Brain microvascular endothelial cell (primary cell): Measurements from ENCODE around the gene ERBB4.

Experiments
- DNase-seq: peaks from one replicate; pipeline ENCODE4 v3.0.0-alpha.2; 2020
- H3K27ac ChIP-seq: fragments of 250-450 bp; sonication (Bioruptor Pico); 2 replicates; pipeline ENCODE4 v1.5.1; 2020; ENCODE audit warnings: mild to moderate bottlenecking, moderate library complexity
- H3K27me3 ChIP-seq: fragments of 250-450 bp; sonication (Bioruptor Pico); replicated peaks from 2 replicates; pipeline ENCODE4 v1.5.1; 2020; ENCODE audit warnings: mild to moderate bottlenecking
- H3K36me3 ChIP-seq: fragments of 250-450 bp; sonication (Bioruptor Pico); replicated peaks from 2 replicates; pipeline ENCODE4 v1.5.1; 2020; ENCODE audit warnings: mild to moderate bottlenecking
- H3K4me3 ChIP-seq: 2 replicates; pipeline ENCODE4 v1.5.1; 2011; ENCODE audit warnings: low read depth, mild to moderate bottlenecking, control low read depth, low read length, moderate library complexity
- in situ Hi-C: cut with HindIII; loops from 2 replicates; pipeline ENCODE4 v1.10.0; 2017; ENCODE audit warnings: low sequenced_read_pairs, low pct_ligation_motif_present
- TF ChIP-seq, protein P1 (sequence below): IDR thresholded peaks from 2 replicates; pipeline ENCODE4 v1.5.1; 2011; ENCODE audit warnings: low read depth, mild to moderate bottlenecking, moderate library complexity, low read length, control low read depth, inconsistent platforms; ENCODE audit errors: missing control alignments

Gene ERBB4

DNA sequence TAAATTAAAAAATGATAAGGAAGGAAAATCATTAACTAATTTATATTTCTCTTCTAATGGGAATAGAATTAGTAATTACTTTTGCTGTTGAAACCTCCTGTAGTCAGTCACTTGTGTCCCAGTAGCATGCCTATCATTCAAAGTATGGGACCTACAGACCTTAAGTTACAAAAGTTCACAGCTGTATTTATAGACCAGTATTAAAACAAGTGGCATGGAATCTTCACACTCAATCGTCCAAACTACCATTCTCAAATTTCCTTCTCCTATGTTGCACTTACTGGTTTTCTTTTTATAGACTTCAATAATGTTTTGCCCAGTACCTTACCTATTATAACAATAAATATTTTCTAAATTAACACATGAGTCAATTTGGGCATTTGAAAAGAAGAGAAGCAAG lies 639.9 kb downstream of the ERBB4 start:
- Histone ChIP-seq H3K36me3 (no peaks in the 10 kb centered on the region), H3K27ac (no peak overlapping the region), H3K27me3 (no peaks in the 10 kb centered on the region), H3K4me3 (no peak overlapping the region)
- TF ChIP-seq, protein P1, sequence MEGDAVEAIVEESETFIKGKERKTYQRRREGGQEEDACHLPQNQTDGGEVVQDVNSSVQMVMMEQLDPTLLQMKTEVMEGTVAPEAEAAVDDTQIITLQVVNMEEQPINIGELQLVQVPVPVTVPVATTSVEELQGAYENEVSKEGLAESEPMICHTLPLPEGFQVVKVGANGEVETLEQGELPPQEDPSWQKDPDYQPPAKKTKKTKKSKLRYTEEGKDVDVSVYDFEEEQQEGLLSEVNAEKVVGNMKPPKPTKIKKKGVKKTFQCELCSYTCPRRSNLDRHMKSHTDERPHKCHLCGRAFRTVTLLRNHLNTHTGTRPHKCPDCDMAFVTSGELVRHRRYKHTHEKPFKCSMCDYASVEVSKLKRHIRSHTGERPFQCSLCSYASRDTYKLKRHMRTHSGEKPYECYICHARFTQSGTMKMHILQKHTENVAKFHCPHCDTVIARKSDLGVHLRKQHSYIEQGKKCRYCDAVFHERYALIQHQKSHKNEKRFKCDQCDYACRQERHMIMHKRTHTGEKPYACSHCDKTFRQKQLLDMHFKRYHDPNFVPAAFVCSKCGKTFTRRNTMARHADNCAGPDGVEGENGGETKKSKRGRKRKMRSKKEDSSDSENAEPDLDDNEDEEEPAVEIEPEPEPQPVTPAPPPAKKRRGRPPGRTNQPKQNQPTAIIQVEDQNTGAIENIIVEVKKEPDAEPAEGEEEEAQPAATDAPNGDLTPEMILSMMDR, result no peak
- DNase-seq, result no peak
- in situ Hi-C loops, result no loop called here

DNA sequence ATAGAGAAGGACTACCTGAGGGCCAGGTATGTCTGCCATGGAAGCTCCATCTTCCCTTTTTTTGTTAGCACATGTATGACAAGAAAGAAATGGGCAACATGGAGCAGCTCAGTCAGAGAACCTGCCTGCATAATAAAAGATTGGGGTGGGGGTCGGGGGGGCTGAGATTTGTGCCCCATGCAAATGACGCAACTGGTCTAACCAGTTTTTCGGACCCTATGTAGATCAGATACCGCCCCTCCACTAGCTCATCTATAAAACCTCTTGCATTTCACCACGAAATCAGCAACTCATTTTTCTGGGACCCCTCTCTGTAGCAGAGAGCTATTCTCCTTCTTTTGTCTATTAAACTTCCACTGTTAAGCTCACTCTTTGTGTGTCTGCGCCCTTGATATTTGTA lies 657.2 kb downstream of the ERBB4 start:
- in situ Hi-C loops, result no loop called here
- H3K27ac ChIP-seq, result no peak overlapping the region

DNA sequence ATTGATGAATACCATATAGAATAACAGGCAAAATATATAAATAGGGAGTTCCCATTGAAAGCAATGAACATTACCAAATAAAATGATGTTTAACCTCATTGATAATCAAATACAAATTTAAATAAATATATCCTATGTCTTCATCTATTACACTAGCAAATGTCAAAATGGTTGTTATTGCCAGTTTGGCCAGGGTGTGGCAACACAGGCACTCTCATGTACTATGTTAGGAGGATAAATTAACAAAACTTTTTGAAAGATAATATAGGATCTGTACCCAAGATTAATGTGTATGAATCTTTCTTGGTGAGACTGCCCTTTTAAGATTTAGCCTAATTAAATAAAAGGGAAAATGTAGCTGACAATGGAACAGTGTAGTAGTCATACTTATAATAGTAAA lies 659.3 kb downstream of the ERBB4 start:
- Histone ChIP-seq H3K27me3 (no peaks in the 10 kb centered on the region), H3K4me3 (no peak overlapping the region), H3K27ac (no peak overlapping the region), H3K36me3 (no peaks in the 10 kb centered on the region)
- TF ChIP-seq, protein P1, result peak; percentile 61
- DNase-seq, result peak; percentile 33
- in situ Hi-C loops, result no loop called here

More for the DNA sequence above, 657.2 kb downstream of the ERBB4 start:
- Histone ChIP-seq H3K27me3 (no peaks in the 10 kb centered on the region), H3K4me3 (no peak overlapping the region), H3K36me3 (no peaks in the 10 kb centered on the region)
- no peak for DNase-seq
- TF ChIP-seq, protein P1, result no peak

DNA sequence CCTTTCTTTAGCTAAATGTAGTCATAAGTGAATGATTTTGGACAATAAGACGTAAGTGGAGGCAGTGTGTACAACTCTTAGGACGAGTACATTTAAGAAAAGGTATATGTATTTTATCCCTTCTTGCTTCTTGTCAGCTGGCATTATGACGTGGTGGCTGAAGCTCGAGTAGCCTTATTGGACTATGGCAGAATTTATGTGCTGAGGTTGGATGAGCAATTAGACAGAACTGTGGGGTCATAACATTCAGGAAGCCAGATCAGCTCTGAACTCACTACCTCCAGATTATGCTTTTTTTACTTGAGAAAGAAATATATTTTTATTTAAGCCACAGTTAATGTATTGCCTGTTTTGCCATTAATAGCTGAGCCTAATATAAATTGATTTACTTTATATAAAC lies 661.5 kb downstream of the ERBB4 start:
- DNase-seq, result peak; percentile 67
- TF ChIP-seq, protein P1, result no peak
- Histone ChIP-seq H3K36me3 (no peaks in the 10 kb centered on the region), H3K4me3 (no peak overlapping the region), H3K27ac (no peak overlapping the region), H3K27me3 (no peaks in the 10 kb centered on the region)
- in situ Hi-C loops, result no loop called here

DNA sequence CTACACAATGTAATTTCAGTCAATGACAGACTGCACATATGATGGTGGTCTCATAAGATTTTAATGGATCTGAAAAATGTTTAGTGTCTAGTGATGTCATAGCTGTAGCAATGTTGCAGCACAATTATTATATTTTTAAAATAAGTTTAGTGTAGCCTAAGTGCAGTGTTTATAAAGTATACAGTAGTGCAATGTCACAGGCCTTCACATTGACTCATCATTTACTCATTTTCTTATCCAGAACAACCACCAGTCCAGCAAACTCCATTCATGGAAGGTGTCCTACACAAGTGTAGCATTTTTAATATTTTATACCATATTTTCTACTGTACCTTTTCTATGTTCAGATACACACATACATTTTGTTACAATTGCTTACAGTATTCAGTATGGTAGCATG lies 663.1 kb downstream of the ERBB4 start:
- TF ChIP-seq, protein P1, result no peak
- Histone ChIP-seq H3K27me3 (no peaks in the 10 kb centered on the region), H3K36me3 (no peaks in the 10 kb centered on the region), H3K4me3 (no peak overlapping the region), H3K27ac (no peak overlapping the region)
- in situ Hi-C loops, result no loop called here
- DNase-seq, result peak; percentile 35

DNA sequence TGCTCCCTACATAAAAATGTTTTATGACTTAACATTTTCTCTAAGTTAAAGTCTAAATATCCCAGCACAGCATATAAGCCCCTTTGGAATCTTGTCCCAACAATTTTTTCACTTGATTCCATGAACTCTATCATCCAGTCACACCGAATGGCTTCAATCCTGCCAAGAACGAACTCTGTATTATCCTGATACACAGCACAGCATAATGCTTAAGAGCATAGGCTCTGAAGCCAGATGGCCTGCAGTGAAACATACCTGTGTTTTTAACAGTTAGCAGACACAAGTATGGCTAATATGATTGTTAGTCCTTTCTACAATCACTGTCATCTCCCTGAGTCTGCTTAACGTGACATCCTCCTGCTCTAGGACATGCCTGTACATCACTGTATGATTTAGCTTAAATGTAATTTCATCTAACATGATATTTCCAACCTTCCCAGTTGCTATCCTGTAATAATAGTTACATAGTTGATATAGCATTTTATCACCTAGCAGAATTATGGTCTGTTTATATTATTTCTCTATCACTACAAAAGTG lies 669.5 kb downstream of the ERBB4 start:
- TF ChIP-seq, protein P1, result no peak
- in situ Hi-C loops, result no loop called here
- Histone ChIP-seq H3K27ac (no peak overlapping the region), H3K27me3 (no peaks in the 10 kb centered on the region), H3K36me3 (no peaks in the 10 kb centered on the region), H3K4me3 (no peak overlapping the region)
- no peak for DNase-seq
